ENCODE results near the gene CHIC1. TPM values are rescaled to one million over a fixed set of nuclear protein-coding genes. Genes with fewer than 3 reads are reported as not detected.
"Not testable (repeated sequence)": the region's sequence is repeated elsewhere in the genome, so short reads cannot be mapped to it uniquely, and the experiment has no call there.

Gene CHIC1
- 1 to 10 TPM; 6.1 to 8.5 TPM for total RNA-seq

GRCh38 chrX:73562984-73563737 lies at the start of gene CHIC1:
TSS of gene CHIC1 (plus strand) at chrX:73563197. CDS start at chrX:73563285, 88 bp downstream.
- Histone ChIP-seq H3K4me3 (peak within 1 kb of the TSS; percentile 46), H3K4me1 (no peaks in the 10 kb centered on the region), H3K27me3 (no peaks in the 10 kb centered on the region), H3K9ac (ENCODE audit: low read depth in 2 of 2, low read length in 2 of 2) (peak within 1 kb of the TSS; percentile 57 to 73), H3K27ac (peak within 1 kb of the TSS; percentile 52), H3K9me3 (no peaks in the 10 kb centered on the region), H3K36me3 (no peaks in the 10 kb centered on the region)
- DNase-seq, result peak; percentile 63
- no peak for TF ChIP-seq CTCF (IDR thresholded peaks at IDR 0.05)
- intact Hi-C loops (cut with DNase I), result no loop called here

GRCh38 chrX:73522823-73523222 lies 40.2 kb upstream of the CHIC1 start:
- H3K27me3 ChIP-seq; H3K4me1 ChIP-seq; H3K9ac ChIP-seq (ENCODE audit: low read depth in 2 of 2, low read length in 2 of 2); H3K36me3 ChIP-seq; H3K4me3 ChIP-seq; DNase-seq; intact Hi-C loops (cut with DNase I); H3K27ac ChIP-seq; H3K9me3 ChIP-seq: not testable (repeated sequence)

- no peaks in the 10 kb centered on the region for H3K4me1 ChIP-seq
- no peak overlapping the region for H3K9ac ChIP-seq (ENCODE audit: low read depth in 2 of 2, low read length in 2 of 2)
- no peaks in the 10 kb centered on the region for H3K36me3 ChIP-seq
- H3K9me3 ChIP-seq, result no peaks in the 10 kb centered on the region
- no peak overlapping the region for H3K27ac ChIP-seq
- no peak overlapping the region for H3K4me3 ChIP-seq
- DNase-seq, result no peak
- intact Hi-C loops (cut with DNase I), result no loop called here
- H3K27me3 ChIP-seq, result no peaks in the 10 kb centered on the region
- TF ChIP-seq CTCF (IDR thresholded peaks at IDR 0.05), result no peak
These were observed 38.1 kb upstream of the CHIC1 start for GRCh38 chrX:73524906-73525305.

GRCh38 chrX:73525928-73526690 lies 36.9 kb upstream of the CHIC1 start:
- no peaks in the 10 kb centered on the region for H3K36me3 ChIP-seq
- intact Hi-C loops (cut with DNase I), result no loop called here
- H3K4me1 ChIP-seq, result no peaks in the 10 kb centered on the region
- H3K9me3 ChIP-seq, result no peaks in the 10 kb centered on the region
- no peak for TF ChIP-seq CTCF (IDR thresholded peaks at IDR 0.05)
- H3K9ac ChIP-seq (ENCODE audit: low read depth in 2 of 2, low read length in 2 of 2), result no peak overlapping the region
- H3K4me3 ChIP-seq, result no peak overlapping the region
- H3K27ac ChIP-seq, result no peak overlapping the region
- DNase-seq, result no peak
- H3K27me3 ChIP-seq, result no peaks in the 10 kb centered on the region

GRCh38 chrX:73531655-73532054 lies 31.3 kb upstream of the CHIC1 start:
- H3K27me3 ChIP-seq; H3K4me1 ChIP-seq; DNase-seq; H3K4me3 ChIP-seq; intact Hi-C loops (cut with DNase I); H3K9ac ChIP-seq (ENCODE audit: low read depth in 2 of 2, low read length in 2 of 2); H3K36me3 ChIP-seq; H3K9me3 ChIP-seq; H3K27ac ChIP-seq: not testable (repeated sequence)

- DNase-seq, result no peak
- Histone ChIP-seq H3K9me3 (no peaks in the 10 kb centered on the region), H3K27ac (no peak overlapping the region), H3K4me3 (no peak overlapping the region), H3K9ac (ENCODE audit: low read depth in 2 of 2, low read length in 2 of 2) (no peak overlapping the region), H3K4me1 (no peaks in the 10 kb centered on the region), H3K36me3 (no peaks in the 10 kb centered on the region), H3K27me3 (no peaks in the 10 kb centered on the region)
- intact Hi-C loops (cut with DNase I), result no loop called here
- TF ChIP-seq CTCF (IDR thresholded peaks at IDR 0.05), result no peak
These were observed 6.8 kb upstream of the CHIC1 start for GRCh38 chrX:73556159-73556558.
